ENCODE measurements around the gene POLR2A.

DNA sequence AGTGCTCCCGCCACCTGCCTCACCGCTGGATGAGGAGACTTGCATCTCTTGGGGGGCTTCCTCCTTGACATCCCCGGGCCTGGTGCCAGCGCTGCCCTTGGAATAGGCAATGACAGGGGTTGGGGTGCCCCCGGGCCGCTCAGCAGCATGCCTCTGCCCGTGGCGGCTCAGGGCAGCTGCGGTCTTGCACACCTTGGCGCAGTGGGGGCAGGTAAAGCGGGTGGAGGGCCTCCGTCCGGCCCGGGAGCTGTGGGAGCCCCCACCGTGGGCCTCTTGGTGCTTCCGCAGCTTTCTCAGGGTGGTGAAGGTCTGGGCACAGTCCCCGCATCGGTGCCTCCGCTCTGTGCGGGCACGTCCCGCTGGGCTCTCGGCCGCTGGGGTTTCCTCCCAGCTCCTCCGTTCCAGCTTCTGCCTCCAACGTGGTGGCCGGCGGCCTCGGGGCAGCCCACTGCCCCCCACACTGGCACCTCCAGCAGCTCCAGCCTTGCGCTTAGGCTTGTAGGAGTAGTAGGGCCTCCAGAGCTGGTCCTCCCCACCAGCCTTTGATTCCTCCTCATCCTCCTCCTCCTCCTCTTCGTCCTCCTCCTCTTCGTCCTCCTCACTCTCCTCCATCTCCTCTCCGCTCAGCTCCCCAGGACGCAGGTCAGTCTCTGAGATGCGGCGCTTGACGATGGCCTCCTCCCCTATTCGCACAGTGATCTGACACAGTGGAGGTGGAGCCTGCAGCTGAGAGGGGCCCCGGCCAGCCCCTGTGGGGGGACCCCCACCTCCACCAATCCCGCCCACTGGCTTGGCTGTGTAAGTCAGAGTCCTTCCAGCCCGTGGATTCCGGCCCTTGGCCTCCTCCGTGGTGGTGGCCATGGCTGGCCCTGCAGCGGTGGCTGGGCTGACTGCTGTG lies 21.4 kb upstream of the POLR2A start:
- TF ChIP-seq CTCF (IDR thresholded peaks at IDR 0.05) = no peak
- TF ChIP-seq POLR2A (IDR thresholded peaks at IDR 0.05) = no peak

All from body of pancreas (tissue), 4 donors.